C4-2B (cell line): ENCODE results near the gene TRANK1.
"Not testable (repeated sequence)": the region's sequence is repeated elsewhere in the genome, so short reads cannot be mapped to it uniquely, and the experiment has no call there.

Experiments
- ZFX ChIP-seq: fragments of 450-650 bp; IDR thresholded peaks from 2 replicates; pipeline ENCODE4 v1.6.1; 2017
- TF ChIP-seq, protein P1 (sequence below): fragments of 450-650 bp; conservative IDR thresholded peaks from 2 replicates; pipeline ENCODE4 v1.5.1; 2017; ENCODE audit warnings: mild to moderate bottlenecking

DNA sequence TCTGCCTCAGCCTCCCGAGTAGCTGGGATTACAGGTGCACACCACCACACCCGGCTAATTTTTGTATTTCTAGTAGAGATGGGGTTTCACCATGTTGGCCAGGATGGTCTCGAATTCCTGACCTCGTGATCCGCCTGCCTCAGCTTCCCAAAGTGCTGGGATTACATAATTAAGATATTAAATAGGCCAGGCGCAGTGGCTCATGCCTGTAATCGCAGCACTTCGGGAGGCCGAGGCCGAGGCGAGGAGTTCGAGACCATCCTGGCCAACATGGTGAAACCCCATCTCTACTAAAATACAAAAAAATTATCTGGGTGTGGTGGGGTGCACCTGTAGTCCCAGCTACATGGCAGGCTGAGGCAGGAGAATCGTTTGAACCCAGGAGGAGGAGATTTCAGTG is 40.8 kb downstream of the TRANK1 start:
- TF ChIP-seq, protein P1, sequence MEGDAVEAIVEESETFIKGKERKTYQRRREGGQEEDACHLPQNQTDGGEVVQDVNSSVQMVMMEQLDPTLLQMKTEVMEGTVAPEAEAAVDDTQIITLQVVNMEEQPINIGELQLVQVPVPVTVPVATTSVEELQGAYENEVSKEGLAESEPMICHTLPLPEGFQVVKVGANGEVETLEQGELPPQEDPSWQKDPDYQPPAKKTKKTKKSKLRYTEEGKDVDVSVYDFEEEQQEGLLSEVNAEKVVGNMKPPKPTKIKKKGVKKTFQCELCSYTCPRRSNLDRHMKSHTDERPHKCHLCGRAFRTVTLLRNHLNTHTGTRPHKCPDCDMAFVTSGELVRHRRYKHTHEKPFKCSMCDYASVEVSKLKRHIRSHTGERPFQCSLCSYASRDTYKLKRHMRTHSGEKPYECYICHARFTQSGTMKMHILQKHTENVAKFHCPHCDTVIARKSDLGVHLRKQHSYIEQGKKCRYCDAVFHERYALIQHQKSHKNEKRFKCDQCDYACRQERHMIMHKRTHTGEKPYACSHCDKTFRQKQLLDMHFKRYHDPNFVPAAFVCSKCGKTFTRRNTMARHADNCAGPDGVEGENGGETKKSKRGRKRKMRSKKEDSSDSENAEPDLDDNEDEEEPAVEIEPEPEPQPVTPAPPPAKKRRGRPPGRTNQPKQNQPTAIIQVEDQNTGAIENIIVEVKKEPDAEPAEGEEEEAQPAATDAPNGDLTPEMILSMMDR = not testable (repeated sequence)
- TF ChIP-seq ZFX = not testable (repeated sequence)
